Tibial artery (tissue), 4 donors: Measurements from ENCODE around the gene UROS.

Source experiments
- DNase-seq, 2 donors: peaks; one replicate each; pipeline ENCODE4 v3.0.0-alpha.2; 2019
- H3K27ac ChIP-seq, 2 donors: fragments of 200-600 bp; sonication (generic) in 1 of 2; 1 replicate in 1 of 2; 2 replicates in 1 of 2; pipeline ENCODE4 v1.5.1; 2018 to 2019; ENCODE audit warnings: mild to moderate bottlenecking in 1 of 2
- H3K27me3 ChIP-seq, 2 donors: fragments of 200-600 bp; sonication (generic) in 1 of 2; one replicate each; pipeline versions ENCODE4 v1.5.1 to v1.6.0; 2016 to 2019
- H3K36me3 ChIP-seq, 3 donors: fragments of 200-600 bp; sonication (generic) in 2 of 3; one replicate each; pipeline ENCODE4 v1.5.1; 2016 to 2019; ENCODE audit warnings: mild to moderate bottlenecking in 2 of 3
- H3K4me1 ChIP-seq, 4 donors: fragments of 200-600 bp; sonication (generic) in 2 of 4; 1 replicate in 3 of 4; 2 replicates in 1 of 4; pipeline ENCODE4 v1.5.1; 2016 to 2019
- H3K4me3 ChIP-seq, 2 donors: fragments of 200-600 bp; sonication (generic) in 1 of 2; 1 replicate in 1 of 2; 2 replicates in 1 of 2; pipeline ENCODE4 v1.5.1; 2018 to 2019; ENCODE audit warnings: mild to moderate bottlenecking in 2 of 2
- H3K9me3 ChIP-seq, 3 donors: fragments of 200-600 bp; sonication (generic) in 1 of 3; one replicate each; pipeline ENCODE4 v1.5.1; 2016 to 2019
- intact Hi-C: fragments of 100-400 bp; cut with DNase I; formaldehyde crosslinking; loops from one replicate; pipeline ENCODE4 v1.15.0; 2023; ENCODE audit warnings: low total_unique reads
- TF ChIP-seq, protein P1 (sequence below), 2 experiments: fragments of 200-600 bp in 1 of 2; fragments of 450-650 bp in 1 of 2; IDR thresholded peaks; one replicate each; pipeline ENCODE4 v1.5.1; 2017 to 2019; ENCODE audit warnings: antibody characterized with exemption in 2 of 2, mild to moderate bottlenecking in 1 of 2, moderate library complexity in 1 of 2

Gene UROS

DNA sequence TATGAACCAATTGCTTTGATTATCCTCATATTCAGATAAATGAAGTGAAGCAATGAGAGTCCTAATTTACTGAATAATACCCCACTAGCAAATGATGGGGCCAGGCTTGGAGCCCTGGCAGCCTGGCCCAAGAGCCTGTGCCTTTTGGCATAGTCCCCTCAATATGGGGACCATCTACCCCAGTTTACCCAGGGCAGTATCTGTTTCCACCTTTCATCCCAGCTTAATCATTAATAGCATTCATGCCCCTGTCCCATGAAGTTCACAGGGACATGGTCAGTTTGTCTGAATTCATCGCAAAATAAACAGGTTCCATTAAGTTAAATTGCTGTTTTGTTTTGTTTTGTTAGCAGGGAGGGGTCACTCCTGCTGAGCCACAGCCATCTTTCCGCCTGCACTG, 25.8 kb upstream of the UROS start:
- TF ChIP-seq, protein P1, sequence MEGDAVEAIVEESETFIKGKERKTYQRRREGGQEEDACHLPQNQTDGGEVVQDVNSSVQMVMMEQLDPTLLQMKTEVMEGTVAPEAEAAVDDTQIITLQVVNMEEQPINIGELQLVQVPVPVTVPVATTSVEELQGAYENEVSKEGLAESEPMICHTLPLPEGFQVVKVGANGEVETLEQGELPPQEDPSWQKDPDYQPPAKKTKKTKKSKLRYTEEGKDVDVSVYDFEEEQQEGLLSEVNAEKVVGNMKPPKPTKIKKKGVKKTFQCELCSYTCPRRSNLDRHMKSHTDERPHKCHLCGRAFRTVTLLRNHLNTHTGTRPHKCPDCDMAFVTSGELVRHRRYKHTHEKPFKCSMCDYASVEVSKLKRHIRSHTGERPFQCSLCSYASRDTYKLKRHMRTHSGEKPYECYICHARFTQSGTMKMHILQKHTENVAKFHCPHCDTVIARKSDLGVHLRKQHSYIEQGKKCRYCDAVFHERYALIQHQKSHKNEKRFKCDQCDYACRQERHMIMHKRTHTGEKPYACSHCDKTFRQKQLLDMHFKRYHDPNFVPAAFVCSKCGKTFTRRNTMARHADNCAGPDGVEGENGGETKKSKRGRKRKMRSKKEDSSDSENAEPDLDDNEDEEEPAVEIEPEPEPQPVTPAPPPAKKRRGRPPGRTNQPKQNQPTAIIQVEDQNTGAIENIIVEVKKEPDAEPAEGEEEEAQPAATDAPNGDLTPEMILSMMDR (IDR thresholded peaks at IDR 0.05), result no peak
- Histone ChIP-seq H3K27me3 (no peaks in the 10 kb centered on the region), H3K4me1 (no peaks in the 10 kb centered on the region), H3K36me3 (peaks cover 24 to 79% (median 42%) of the 10 kb centered on the region in 3 donors), H3K27ac (no peak overlapping the region), H3K9me3 (no peaks in the 10 kb centered on the region), H3K4me3 (no peak overlapping the region)
- no peak for DNase-seq
- intact Hi-C loops, result no loop called here

DNA sequence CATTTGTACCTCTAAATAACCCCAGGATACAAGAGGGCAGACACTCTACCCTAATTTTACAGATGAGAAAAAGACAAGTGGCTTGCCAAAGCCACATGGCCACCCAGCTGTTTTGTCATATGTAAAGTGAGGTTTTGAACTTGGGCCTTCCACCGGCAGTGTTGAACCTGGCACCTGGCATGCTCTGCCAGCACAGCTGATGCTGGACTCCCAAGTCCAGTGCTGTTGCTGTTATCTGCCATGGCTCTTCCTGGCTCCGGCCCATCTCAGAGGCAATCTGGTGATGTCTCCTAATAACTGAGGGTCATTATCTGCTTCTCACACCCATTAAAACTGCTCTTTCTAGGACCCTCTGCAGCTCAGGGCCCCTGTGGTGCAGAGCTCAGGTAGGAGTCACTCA, 25.3 kb upstream of the UROS start:
- intact Hi-C loops, result no loop called here

DNA sequence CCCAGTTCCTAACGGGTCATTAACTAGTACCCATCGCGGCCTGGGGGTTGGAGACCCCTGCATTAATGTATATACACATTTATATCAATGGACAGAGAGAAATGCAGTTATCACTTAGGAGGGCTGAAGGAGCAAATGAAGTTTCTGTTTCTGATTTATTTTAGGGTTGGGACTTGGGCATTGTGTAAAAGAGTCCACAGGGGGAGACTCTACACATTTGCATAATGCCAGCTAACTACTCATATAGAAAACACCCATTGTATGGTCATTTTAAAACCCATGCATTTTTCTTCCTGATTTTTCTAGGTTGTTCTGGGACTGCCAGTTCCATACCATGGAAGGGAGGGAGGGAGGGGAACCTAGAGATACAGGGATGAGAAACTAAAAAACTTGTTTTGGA, 23.8 kb upstream of the UROS start:
- TF ChIP-seq, protein P1 (IDR thresholded peaks at IDR 0.05), result no peak
- H3K27ac ChIP-seq, result no peak overlapping the region
- H3K9me3 ChIP-seq, result no peaks in the 10 kb centered on the region
- no peaks in the 10 kb centered on the region for H3K27me3 ChIP-seq
- H3K36me3 ChIP-seq, result peaks cover 22 to 65% (median 37%) of the 10 kb centered on the region in 3 donors
- DNase-seq, result no peak
- no peaks in the 10 kb centered on the region for H3K4me1 ChIP-seq
- no peak overlapping the region for H3K4me3 ChIP-seq
- intact Hi-C loops, result no loop called here

More for the DNA sequence above, 25.3 kb upstream of the UROS start:
- TF ChIP-seq, protein P1 (IDR thresholded peaks at IDR 0.05), result no peak
- Histone ChIP-seq H3K4me1 (no peaks in the 10 kb centered on the region), H3K9me3 (no peaks in the 10 kb centered on the region), H3K27me3 (no peaks in the 10 kb centered on the region), H3K36me3 (peaks cover 24 to 74% (median 42%) of the 10 kb centered on the region in 3 donors), H3K4me3 (no peak overlapping the region), H3K27ac (no peak overlapping the region)
- no peak for DNase-seq

DNA sequence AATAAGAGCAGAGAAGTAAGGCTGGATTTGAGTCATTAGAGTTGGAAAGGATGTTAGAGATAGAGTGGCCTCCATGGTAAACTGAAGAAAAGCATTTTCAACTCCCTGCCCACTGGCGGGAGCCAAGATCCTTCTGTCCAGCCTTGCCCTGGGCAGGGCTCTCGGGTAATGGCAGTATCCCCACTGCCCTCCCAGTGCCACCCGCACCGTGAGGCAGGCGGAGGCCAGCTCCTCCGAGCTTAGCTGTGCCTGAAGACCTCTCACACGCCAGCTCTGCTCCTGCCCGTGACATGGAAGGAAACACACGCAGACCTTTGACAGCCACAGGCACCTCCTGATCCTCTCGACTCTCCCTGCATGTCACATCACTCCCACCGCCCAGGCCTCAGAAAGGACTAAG, 22.6 kb upstream of the UROS start:
- no peaks in the 10 kb centered on the region for H3K9me3 ChIP-seq
- H3K27ac ChIP-seq, result no peak overlapping the region
- peaks cover 20 to 65% (median 37%) of the 10 kb centered on the region in 3 donors for H3K36me3 ChIP-seq
- intact Hi-C loops, result no loop called here
- TF ChIP-seq, protein P1 (IDR thresholded peaks at IDR 0.05), result no peak
- H3K4me3 ChIP-seq, result no peak overlapping the region
- no peak for DNase-seq
- no peaks in the 10 kb centered on the region for H3K27me3 ChIP-seq
- H3K4me1 ChIP-seq, result no peaks in the 10 kb centered on the region

DNA sequence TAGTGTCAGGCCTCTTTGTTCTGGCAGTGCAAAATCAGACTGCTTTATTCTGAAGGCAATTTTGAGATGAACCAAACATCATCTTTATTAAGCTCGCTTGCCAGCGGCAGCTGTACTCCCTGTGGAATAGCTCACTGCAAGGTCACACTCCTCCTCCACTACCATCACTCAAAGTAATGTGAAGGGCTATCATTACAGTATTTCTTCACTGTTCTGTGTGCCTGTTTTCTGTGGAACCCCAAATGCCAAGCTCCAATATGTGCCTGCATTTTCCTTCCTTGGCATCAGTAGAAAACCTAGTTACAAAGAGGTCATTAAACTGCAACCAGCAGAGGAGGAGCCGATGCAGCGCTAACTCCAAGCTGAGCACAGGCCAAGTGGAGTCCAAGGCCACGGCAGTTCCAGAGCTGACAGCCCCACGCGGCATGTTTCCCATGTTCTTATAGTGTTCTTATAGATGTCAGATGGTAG, 21.7 kb upstream of the UROS start:
- TF ChIP-seq, protein P1 (IDR thresholded peaks at IDR 0.05), result no peak
- no peak for DNase-seq
- Histone ChIP-seq H3K27ac (no peak overlapping the region), H3K4me1 (no peaks in the 10 kb centered on the region), H3K4me3 (no peak overlapping the region), H3K9me3 (no peaks in the 10 kb centered on the region), H3K27me3 (no peaks in the 10 kb centered on the region), H3K36me3 (peaks cover 22 to 67% (median 43%) of the 10 kb centered on the region in 3 donors)
- intact Hi-C loops, result no loop called here
